Measurements from ENCODE around the gene SLC9B2.

Gene SLC9B2

GRCh38 chr4:103076747-103077347 lies at the start of gene SLC9B2:
Gene SLC9B2 (minus strand): TSS chr4:103076761. CDS start chr4:103067550, 9,211 bp downstream.
- DNase-seq (ENCODE audit: low read depth in 2 of 2), result no peak

GRCh38 chr4:103126126-103126525 lies 49.6 kb upstream of the SLC9B2 start:
- no peak for DNase-seq (ENCODE audit: low read depth in 2 of 2)

GRCh38 chr4:103123114-103123513 lies 46.6 kb upstream of the SLC9B2 start:
- no peak for DNase-seq (ENCODE audit: low read depth in 2 of 2)

GRCh38 chr4:103118166-103118565 lies 41.6 kb upstream of the SLC9B2 start:
- no peak for DNase-seq (ENCODE audit: low read depth in 2 of 2)

GRCh38 chr4:103111598-103111997 lies 35.0 kb upstream of the SLC9B2 start:
- DNase-seq (ENCODE audit: low read depth in 2 of 2), result no peak

- no peak for DNase-seq (ENCODE audit: low read depth in 2 of 2)
Measured at GRCh38 chr4:103108542-103108941, 32.0 kb upstream of the SLC9B2 start.

GRCh38 chr4:103105558-103106356 lies 29.2 kb upstream of the SLC9B2 start:
- DNase-seq (ENCODE audit: low read depth in 2 of 2), result no peak

GRCh38 chr4:103104886-103105285 lies 28.3 kb upstream of the SLC9B2 start:
- no peak for DNase-seq (ENCODE audit: low read depth in 2 of 2)

GRCh38 chr4:103100691-103101090 lies 24.1 kb upstream of the SLC9B2 start:
- DNase-seq (ENCODE audit: low read depth in 2 of 2), result no peak

- DNase-seq (ENCODE audit: low read depth in 2 of 2), result peak; percentile 6 to 19
Measured at GRCh38 chr4:103099691-103100392, 23.3 kb upstream of the SLC9B2 start, which contains the start of gene BDH2. Gene BDH2 (minus strand): TSS chr4:103099834. CDS start chr4:103096254, 3,580 bp downstream.

GRCh38 chr4:103098756-103099440 lies 22.3 kb upstream of the SLC9B2 start:
- no peak for DNase-seq (ENCODE audit: low read depth in 2 of 2)

GRCh38 chr4:103098341-103098740 lies 21.8 kb upstream of the SLC9B2 start:
- DNase-seq (ENCODE audit: low read depth in 2 of 2), result no peak

- no peak for DNase-seq (ENCODE audit: low read depth in 2 of 2)
Measured at GRCh38 chr4:103097112-103097511, 20.6 kb upstream of the SLC9B2 start.

GRCh38 chr4:103095080-103095479 lies 18.5 kb upstream of the SLC9B2 start:
- no peak for DNase-seq (ENCODE audit: low read depth in 2 of 2)

GRCh38 chr4:103092245-103092644 lies 15.7 kb upstream of the SLC9B2 start:
- DNase-seq (ENCODE audit: low read depth in 2 of 2), result no peak

GRCh38 chr4:103091601-103092223 lies 15.2 kb upstream of the SLC9B2 start:
- DNase-seq (ENCODE audit: low read depth in 2 of 2), result peak in 1 of 2 donors; percentile 7

GRCh38 chr4:103089481-103089880 lies 12.9 kb upstream of the SLC9B2 start:
- no peak for DNase-seq (ENCODE audit: low read depth in 2 of 2)

GRCh38 chr4:103086551-103086950 lies 10.0 kb upstream of the SLC9B2 start:
- DNase-seq (ENCODE audit: low read depth in 2 of 2), result no peak

- DNase-seq (ENCODE audit: low read depth in 2 of 2), result no peak
Measured at GRCh38 chr4:103085555-103086196, 9.1 kb upstream of the SLC9B2 start.

- no peak for DNase-seq (ENCODE audit: low read depth in 2 of 2)
Measured at GRCh38 chr4:103079621-103080020, 3.1 kb upstream of the SLC9B2 start.
